HEK293 (cell line): ENCODE measurements around the gene MRTFA.

Source experiments
- CTCF ChIA-PET: fragments of 350-600 bp; formaldehyde crosslinking; extraction: SDS; loops from one replicate; lab custom pipeline; 2021; ENCODE audit warnings: antibody characterized with exemption; lab: Yijun Ruan, JAX
- POLR2A ChIA-PET: fragments of 300-600 bp; formaldehyde crosslinking; extraction: SDS; loops from one replicate; lab custom pipeline; 2020; ENCODE audit warnings: antibody characterized with exemption, inconsistent platforms; lab: Yijun Ruan, JAX
- H3K27ac ChIP-seq: fragments of 200-500 bp; sonication (Bioruptor generic); 2 replicates; pipeline ENCODE4 v1.5.1; 2014; ENCODE audit warnings: low read depth, low read length, control low read depth, inconsistent platforms; ENCODE audit errors: extremely low read depth
- H3K36me3 ChIP-seq, 2 experiments: fragments of 200-500 bp in 1 of 2; sonication (Bioruptor generic) in 1 of 2; 1 replicate in 1 of 2; 2 replicates in 1 of 2; pipeline ENCODE4 v1.5.1; 2014 to 2017; ENCODE audit warnings: inconsistent platforms in 2 of 2, low read length in 2 of 2; ENCODE audit not compliant: control insufficient read depth in 2 of 2, insufficient read depth in 1 of 2
- H3K4me1 ChIP-seq: fragments of 200-500 bp; sonication (Bioruptor generic); 2 replicates; pipeline ENCODE4 v1.5.1; 2014; ENCODE audit warnings: mild to moderate bottlenecking, low read length, inconsistent platforms; ENCODE audit not compliant: control insufficient read depth, insufficient read depth
- H3K4me3 ChIP-seq: 2 replicates; pipeline ENCODE4 v1.5.1; 2011; ENCODE audit warnings: low read depth, mild to moderate bottlenecking, control low read depth, low read length, moderate library complexity
- H3K9me3 ChIP-seq: fragments of 200-500 bp; sonication (Bioruptor generic); 2 replicates; pipeline ENCODE4 v1.5.1; 2014; ENCODE audit warnings: low read depth, low read length, inconsistent platforms; ENCODE audit not compliant: control insufficient read depth, insufficient read depth
- ATF2 ChIP-seq: fragments of 450-650 bp; formaldehyde crosslinking; IDR thresholded peaks from 2 replicates; pipeline ENCODE4 v1.5.1; 2016; ENCODE audit warnings: missing biosample characterization, missing genetic modification characterization, low read depth
- BCL6B ChIP-seq: fragments of 450-650 bp; formaldehyde crosslinking; IDR thresholded peaks from 2 replicates; pipeline ENCODE4 v1.5.1; 2017; ENCODE audit warnings: missing biosample characterization, missing genetic modification characterization
- MZF1 ChIP-seq: fragments of 450-650 bp; formaldehyde crosslinking; IDR thresholded peaks from 2 replicates; pipeline ENCODE4 v1.5.1; 2017; ENCODE audit warnings: missing biosample characterization, missing genetic modification characterization, borderline replicate concordance
- OSR2 ChIP-seq: fragments of 450-650 bp; formaldehyde crosslinking; IDR thresholded peaks from 2 replicates; pipeline ENCODE4 v1.5.1; 2016; ENCODE audit warnings: missing biosample characterization, missing genetic modification characterization
- PRDM6 ChIP-seq: fragments of 450-650 bp; formaldehyde crosslinking; IDR thresholded peaks from 2 replicates; pipeline ENCODE4 v1.5.1; 2017; ENCODE audit warnings: missing biosample characterization, missing genetic modification characterization
- SP2 ChIP-seq: fragments of 450-650 bp; formaldehyde crosslinking; IDR thresholded peaks from 2 replicates; pipeline ENCODE4 v1.5.1; 2016; ENCODE audit warnings: missing biosample characterization, missing genetic modification characterization
- ZBTB21 ChIP-seq: fragments of 450-650 bp; formaldehyde crosslinking; IDR thresholded peaks from 2 replicates; pipeline ENCODE4 v1.5.1; 2017; ENCODE audit warnings: missing biosample characterization, missing genetic modification characterization
- ZNF335 ChIP-seq: fragments of 450-650 bp; formaldehyde crosslinking; conservative IDR thresholded peaks from 2 replicates; pipeline ENCODE4 v1.5.1; 2016; ENCODE audit warnings: missing biosample characterization, missing genetic modification characterization
- ZNF404 ChIP-seq: fragments of 450-650 bp; formaldehyde crosslinking; IDR thresholded peaks from 2 replicates; pipeline ENCODE4 v1.5.1; 2017; ENCODE audit warnings: missing biosample characterization, missing genetic modification characterization
- ZNF548 ChIP-seq: fragments of 450-650 bp; formaldehyde crosslinking; IDR thresholded peaks from 2 replicates; pipeline ENCODE4 v1.5.1; 2016; ENCODE audit warnings: missing biosample characterization, missing genetic modification characterization
- ZNF549 ChIP-seq: fragments of 450-650 bp; IDR thresholded peaks from 2 replicates; pipeline ENCODE4 v1.5.1; 2018; ENCODE audit warnings: missing biosample characterization, missing genetic modification characterization, mild to moderate bottlenecking, inconsistent platforms, moderate library complexity
- ZNF677 ChIP-seq: fragments of 450-650 bp; IDR thresholded peaks from 2 replicates; pipeline ENCODE4 v1.5.0; 2018; ENCODE audit warnings: missing biosample characterization, mild to moderate bottlenecking, missing genetic modification characterization, moderate library complexity
- ZNF792 ChIP-seq: fragments of 450-650 bp; formaldehyde crosslinking; IDR thresholded peaks from 2 replicates; pipeline ENCODE4 v1.5.1; 2016; ENCODE audit warnings: missing biosample characterization, missing genetic modification characterization
- TF ChIP-seq, protein P1 (sequence below): fragments of 450-650 bp; IDR thresholded peaks from 2 replicates; pipeline ENCODE4 v1.5.1; 2018; ENCODE audit warnings: missing biosample characterization, missing genetic modification characterization

Gene MRTFA

GRCh38 chr22:40517631-40518030 is 118.9 kb downstream of the MRTFA start:
- Histone ChIP-seq H3K4me1 (peaks cover 15% of the 10 kb centered on the region), H3K36me3 (peaks cover 0 to 4% of the 10 kb centered on the region in 2 experiments; a peak in 1 of 3 replicates), H3K4me3 (no peak overlapping the region), H3K27ac (no peak overlapping the region), H3K9me3 (no peaks in the 10 kb centered on the region)
- no peak for TF ChIP-seq ZNF549 (tag by site-specific recombination)
- no peak for TF ChIP-seq ZNF335 (tag by site-specific recombination)
- TF ChIP-seq ZNF677 (tag by site-specific recombination) = 0 out of 2 replicates have a peak, but pooled peaks have one; percentile 30
- peak; percentile 78 for TF ChIP-seq ATF2 (tag by site-specific recombination)
- TF ChIP-seq OSR2 (tag by site-specific recombination) = peak; percentile 15; the same call in 1 of the 2 replicates
- no peak for TF ChIP-seq ZNF548 (tag by site-specific recombination)
- no peak for TF ChIP-seq ZNF404 (tag by site-specific recombination)
- no peak for TF ChIP-seq ZNF792 (tag by site-specific recombination)
- peak; percentile 82; the same call in 1 of the 2 replicates for TF ChIP-seq MZF1
- ChIA-PET POLR2A (interaction anchor here (0.7 to 1.7 kb wide), 3 partner anchors 10 to 133 kb away, joined by 3 to 9 read pairs (median 3); partner anchors contain the start of gene MRTFA), CTCF (interaction anchor here (0.6 to 2.5 kb wide), 8 partner anchors 9 to 133 kb away, joined by 3 to 12 read pairs (median 3); no protein-coding TSS in a partner anchor)

DNA sequence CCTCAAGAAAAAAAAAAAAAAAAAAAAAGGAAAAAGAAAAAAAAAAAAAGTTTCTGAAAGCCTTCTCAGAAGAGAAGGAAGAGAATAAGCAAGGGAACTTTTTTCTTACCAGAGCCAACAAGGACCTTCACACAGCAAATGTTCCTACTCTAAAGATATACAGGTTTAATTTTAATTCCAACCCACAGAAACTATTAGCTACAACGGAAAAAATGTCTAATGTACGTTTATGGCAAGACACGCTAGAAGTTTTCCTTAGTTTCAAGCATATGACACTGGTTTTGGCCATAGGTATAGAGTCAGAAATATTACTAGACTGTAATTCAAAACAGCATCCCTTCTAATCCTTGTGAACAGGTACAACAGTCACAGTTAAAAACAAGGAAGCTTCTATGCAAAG is 120.1 kb downstream of the MRTFA start:
- CTCF ChIA-PET = interaction anchor here (0.6 to 2.5 kb wide), 7 partner anchors 8 to 117 kb away, joined by 3 to 12 read pairs (median 4); no protein-coding TSS in a partner anchor
- Histone ChIP-seq H3K27ac (no peak overlapping the region), H3K4me1 (peaks cover 26% of the 10 kb centered on the region), H3K36me3 (peaks cover 0 to 4% of the 10 kb centered on the region in 2 experiments; a peak in 1 of 3 replicates), H3K9me3 (no peaks in the 10 kb centered on the region), H3K4me3 (no peak overlapping the region)
- TF ChIP-seq, protein P1, sequence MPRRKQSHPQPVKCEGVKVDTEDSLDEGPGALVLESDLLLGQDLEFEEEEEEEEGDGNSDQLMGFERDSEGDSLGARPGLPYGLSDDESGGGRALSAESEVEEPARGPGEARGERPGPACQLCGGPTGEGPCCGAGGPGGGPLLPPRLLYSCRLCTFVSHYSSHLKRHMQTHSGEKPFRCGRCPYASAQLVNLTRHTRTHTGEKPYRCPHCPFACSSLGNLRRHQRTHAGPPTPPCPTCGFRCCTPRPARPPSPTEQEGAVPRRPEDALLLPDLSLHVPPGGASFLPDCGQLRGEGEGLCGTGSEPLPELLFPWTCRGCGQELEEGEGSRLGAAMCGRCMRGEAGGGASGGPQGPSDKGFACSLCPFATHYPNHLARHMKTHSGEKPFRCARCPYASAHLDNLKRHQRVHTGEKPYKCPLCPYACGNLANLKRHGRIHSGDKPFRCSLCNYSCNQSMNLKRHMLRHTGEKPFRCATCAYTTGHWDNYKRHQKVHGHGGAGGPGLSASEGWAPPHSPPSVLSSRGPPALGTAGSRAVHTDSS = no peak
- TF ChIP-seq BCL6B (tag by site-specific recombination) (no peak), SP2 (tag by site-specific recombination) (no peak), ZBTB21 (tag by site-specific recombination) (no peak), PRDM6 (tag by site-specific recombination) (peak; percentile 27; the same call in 1 of the 2 replicates)
- POLR2A ChIA-PET = interaction anchor here (1.7 kb wide), 1 partner anchor 120 kb away, joined by 9 read pairs; the partner anchor contains the start of gene MRTFA
